Left ventricle myocardium superior (tissue), 1 donor: ENCODE measurements around the gene ZNF567. TPM values are rescaled to one million over a fixed set of nuclear protein-coding genes. Genes with fewer than 3 reads are reported as not detected.
"Not testable (repeated sequence)": the region's sequence is repeated elsewhere in the genome, so short reads cannot be mapped to it uniquely, and the experiment has no call there.

ENCODE experiments used
- ATAC-seq: fragments of 200-7000 bp; cut with Tn5 transposase; one replicate; pipeline ENCODE4 v1.9.1; 2020; ENCODE audit warnings: mild to moderate bottlenecking, moderate library complexity
- DNase-seq: peaks from one replicate; pipeline ENCODE4 v3.0.0-alpha.2; 2020
- intact Hi-C: fragments of 100-400 bp; cut with micrococcal nuclease; formaldehyde crosslinking; loops from one replicate; pipeline ENCODE4 v1.11.0; 2022
- total RNA-seq: library from RNA; stranded (reverse); fragmentation: NEBNext Ultra II Directional; extraction: Animal tissue kit (Norgen Biotek cat#: 25700); gene quantifications from one replicate; pipeline ENCODE4 v1.2.1, GENCODE V29; 2021
- donor health status: DM: no; HTN: yes; CAD: no; lungs with severe emphysema.

The ZNF567 gene
- total RNA-seq, 1 donor from 2014 or later, result 3.7 TPM

DNA sequence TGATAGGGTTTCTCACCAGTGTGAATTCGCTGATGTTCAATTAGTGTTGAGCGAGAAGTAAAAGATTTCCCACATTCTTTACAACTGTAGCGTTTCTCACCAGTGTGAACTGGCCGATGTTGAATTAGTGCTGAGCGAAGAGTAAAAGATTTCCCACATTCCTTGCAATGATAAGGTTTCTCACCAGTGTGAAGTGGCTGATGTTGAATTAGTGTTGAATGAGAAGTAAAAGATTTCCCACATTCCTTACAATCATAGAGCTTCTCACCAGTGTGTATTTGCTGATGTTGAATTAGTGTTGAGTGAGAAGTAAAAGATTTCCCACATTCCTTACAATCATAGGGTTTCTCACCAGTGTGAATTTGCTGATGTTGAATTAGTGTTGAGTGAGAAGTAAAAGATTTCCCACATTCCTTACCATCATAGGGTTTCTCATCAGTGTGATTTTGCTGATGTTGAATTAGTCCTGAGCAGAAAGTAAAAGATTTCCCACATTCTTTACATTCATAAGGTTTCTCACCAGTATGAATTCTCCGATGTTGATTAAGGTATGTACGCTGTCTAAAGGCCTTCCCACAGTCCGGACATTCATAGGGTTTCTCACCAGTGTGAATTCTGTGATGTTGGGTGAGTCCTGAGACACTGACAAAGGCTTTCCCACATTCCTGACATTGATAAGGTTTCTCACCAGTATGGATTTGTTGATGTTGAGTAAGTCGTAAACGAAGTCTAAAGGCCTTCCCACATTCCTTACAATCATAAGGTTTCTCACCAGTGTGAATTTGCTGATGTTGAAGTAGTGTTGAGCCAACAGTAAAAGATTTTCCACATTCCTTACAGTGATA, 61.2 kb downstream of the ZNF567 start:
- DNase-seq (no peak), ATAC-seq (no peak)
- intact Hi-C loops, result no loop called here

- intact Hi-C loops, ATAC-seq, DNase-seq: not testable (repeated sequence)
Measured at GRCh38 chr19:36749613-36750012, 62.2 kb downstream of the ZNF567 start.

DNA sequence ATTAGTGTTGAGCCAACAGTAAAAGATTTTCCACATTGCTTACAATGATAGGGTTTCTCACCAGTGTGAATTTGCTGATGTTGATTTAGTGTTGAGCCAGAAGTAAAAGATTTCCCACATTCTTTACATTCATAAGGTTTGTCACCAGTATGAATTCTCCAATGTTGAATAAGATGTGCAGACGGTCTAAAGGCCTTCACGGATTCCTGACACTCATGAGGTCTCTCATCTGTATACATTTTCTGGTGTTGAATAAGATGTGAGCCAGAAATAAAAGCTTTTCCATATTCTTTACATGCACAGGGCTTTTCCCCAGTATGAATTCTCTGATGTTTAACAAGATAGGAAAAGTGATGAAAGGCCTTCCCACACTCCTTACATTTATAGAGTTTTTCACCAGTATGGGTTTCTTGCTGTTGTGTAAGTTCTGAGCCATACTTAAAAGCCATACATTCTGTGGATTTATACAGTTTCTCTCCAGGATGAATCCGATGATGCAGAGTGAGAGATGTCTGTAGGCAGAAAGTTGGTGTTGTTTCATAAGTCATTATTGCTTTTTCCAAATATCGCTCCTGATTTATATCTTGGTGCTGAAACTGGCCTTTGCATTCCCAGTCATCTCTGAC, 62.8 kb downstream of the ZNF567 start:
- DNase-seq, result no peak
- intact Hi-C loops, result no loop called here
- no peak for ATAC-seq

Other genes starting within 250 kb of the ZNF567 start
- 12.2 TPM for gene ZNF566, start 198.1 kb upstream of the ZNF567 start, total RNA-seq
- gene ZNF260, start 159.3 kb upstream of the ZNF567 start, total RNA-seq, result 7.5 TPM
- 16.9 TPM for gene ZNF529, start 114.3 kb upstream of the ZNF567 start, total RNA-seq
- gene ZNF382, start 82.3 kb upstream of the ZNF567 start, total RNA-seq, result 17.4 TPM
- 10.8 TPM for gene ZNF461, start 20.8 kb upstream of the ZNF567 start, total RNA-seq
- gene ZNF850, start 85.2 kb downstream of the ZNF567 start, total RNA-seq, result 5.6 TPM
- gene ZNF790, start 150.8 kb downstream of the ZNF567 start, total RNA-seq, result 10.8 TPM
- gene ZNF345, start 163.3 kb downstream of the ZNF567 start, total RNA-seq, result 2.9 TPM
- 2.8 TPM for gene ZNF829, start 228.7 kb downstream of the ZNF567 start, total RNA-seq
- gene ZNF568, start 228.7 kb downstream of the ZNF567 start, total RNA-seq, result 7.4 TPM